HL-60 (cell line): ENCODE data around the gene HPGD.

ENCODE experiments used
- GABPA ChIP-seq: IDR thresholded peaks from 2 replicates; pipeline ENCODE4 v1.6.1; 2012; ENCODE audit warnings: low read depth
- POLR2AphosphoS5 ChIP-seq: IDR thresholded peaks from 2 replicates; pipeline ENCODE4 v1.6.1; 2012; ENCODE audit warnings: low read depth
- SPI1 ChIP-seq: IDR thresholded peaks from 2 replicates; pipeline ENCODE4 v1.6.1; 2012; ENCODE audit warnings: low read depth, mild to moderate bottlenecking, borderline replicate concordance
- TF ChIP-seq, protein P1 (sequence below): IDR thresholded peaks from one replicate; pipeline ENCODE4 v1.5.1; 2011; ENCODE audit warnings: low read length, control low read depth, inconsistent platforms; ENCODE audit not compliant: insufficient read depth

DNA sequence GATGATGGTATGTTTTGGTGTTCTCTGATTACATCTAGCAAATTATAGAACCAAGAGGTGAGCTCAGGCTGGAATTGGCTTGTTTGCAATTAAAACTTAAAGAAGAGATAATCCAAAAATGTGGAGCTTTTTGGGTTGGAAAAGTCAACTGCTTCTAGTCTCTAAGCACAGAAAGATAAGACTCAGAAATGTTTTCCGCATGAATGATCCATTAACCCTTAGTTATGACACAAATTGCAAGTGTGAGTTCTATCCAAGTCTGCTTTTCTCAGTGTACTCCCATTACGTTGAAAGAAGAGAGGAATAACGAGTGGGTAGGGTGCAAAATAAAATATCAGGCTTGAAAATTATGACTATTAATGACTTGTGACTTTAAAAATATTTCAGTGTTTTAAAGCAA is 38.5 kb downstream of the HPGD start:
- TF ChIP-seq, protein P1, sequence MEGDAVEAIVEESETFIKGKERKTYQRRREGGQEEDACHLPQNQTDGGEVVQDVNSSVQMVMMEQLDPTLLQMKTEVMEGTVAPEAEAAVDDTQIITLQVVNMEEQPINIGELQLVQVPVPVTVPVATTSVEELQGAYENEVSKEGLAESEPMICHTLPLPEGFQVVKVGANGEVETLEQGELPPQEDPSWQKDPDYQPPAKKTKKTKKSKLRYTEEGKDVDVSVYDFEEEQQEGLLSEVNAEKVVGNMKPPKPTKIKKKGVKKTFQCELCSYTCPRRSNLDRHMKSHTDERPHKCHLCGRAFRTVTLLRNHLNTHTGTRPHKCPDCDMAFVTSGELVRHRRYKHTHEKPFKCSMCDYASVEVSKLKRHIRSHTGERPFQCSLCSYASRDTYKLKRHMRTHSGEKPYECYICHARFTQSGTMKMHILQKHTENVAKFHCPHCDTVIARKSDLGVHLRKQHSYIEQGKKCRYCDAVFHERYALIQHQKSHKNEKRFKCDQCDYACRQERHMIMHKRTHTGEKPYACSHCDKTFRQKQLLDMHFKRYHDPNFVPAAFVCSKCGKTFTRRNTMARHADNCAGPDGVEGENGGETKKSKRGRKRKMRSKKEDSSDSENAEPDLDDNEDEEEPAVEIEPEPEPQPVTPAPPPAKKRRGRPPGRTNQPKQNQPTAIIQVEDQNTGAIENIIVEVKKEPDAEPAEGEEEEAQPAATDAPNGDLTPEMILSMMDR, result no peak
- no peak for TF ChIP-seq SPI1
- no peak for TF ChIP-seq POLR2AphosphoS5
- TF ChIP-seq GABPA, result no peak
